HG02884 (cell line): ENCODE results near the gene CDC42EP2.

ENCODE experiments used
- ATAC-seq: cut with Tn5 transposase; IDR thresholded peaks from one replicate; pipeline ENCODE4 v1.9.1; 2021; ENCODE audit warnings: mild to moderate bottlenecking, moderate library complexity; ENCODE audit not compliant: unreplicated experiment

Gene CDC42EP2

GRCh38 chr11:65297026-65297672 is 17.5 kb upstream of the CDC42EP2 start:
- no peak for ATAC-seq

GRCh38 chr11:65298131-65298535 is 16.5 kb upstream of the CDC42EP2 start:
- ATAC-seq, result no peak

DNA sequence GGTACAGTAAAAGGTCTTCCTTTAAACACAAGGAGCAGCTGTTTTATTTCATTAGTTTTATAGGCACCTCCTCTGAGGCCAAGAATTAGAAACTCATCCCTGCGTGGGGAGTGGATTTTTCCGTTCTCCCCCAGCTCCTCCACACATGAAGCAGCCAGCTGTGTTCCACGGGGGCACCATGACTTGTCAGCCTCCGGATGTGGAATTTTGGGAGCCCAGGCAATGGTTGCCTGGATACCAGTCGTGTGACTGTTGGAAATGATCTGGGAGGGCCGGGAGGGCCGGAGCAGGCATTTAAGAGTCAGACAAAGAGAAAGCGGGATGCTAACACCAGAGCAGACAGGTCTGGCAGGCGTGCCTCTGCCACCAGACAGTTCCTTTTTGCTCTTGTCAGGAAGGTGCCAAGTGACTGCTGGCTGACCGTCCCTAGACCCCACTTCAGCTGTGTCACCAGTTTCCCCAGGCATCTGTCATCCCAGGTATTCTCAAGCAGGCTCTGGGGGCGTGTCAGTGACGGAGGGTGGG is 15.9 kb upstream of the CDC42EP2 start:
- ATAC-seq, result no peak

GRCh38 chr11:65300621-65301275 is 13.9 kb upstream of the CDC42EP2 start:
- ATAC-seq, result no peak

GRCh38 chr11:65301491-65302329 is 13.0 kb upstream of the CDC42EP2 start:
- ATAC-seq, result no peak

GRCh38 chr11:65303555-65303954 is 11.1 kb upstream of the CDC42EP2 start:
- no peak for ATAC-seq

DNA sequence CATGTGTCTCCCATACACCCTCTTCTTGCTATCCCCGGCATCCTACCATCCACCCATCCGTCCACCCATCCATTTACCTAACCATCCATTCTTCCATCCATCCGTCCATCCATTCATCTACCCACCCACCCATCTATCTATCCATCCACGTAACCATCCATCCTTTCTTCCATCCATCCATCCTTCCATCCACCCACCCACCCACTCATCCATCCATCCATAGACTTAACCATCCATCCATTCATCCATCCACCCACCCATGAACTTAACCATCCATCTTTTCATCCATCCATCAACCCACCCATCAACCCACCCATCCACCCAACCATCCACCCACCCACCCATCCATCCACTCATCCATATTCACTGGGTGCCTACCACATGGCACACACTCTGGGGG is 10.6 kb upstream of the CDC42EP2 start:
- ATAC-seq, result no peak

DNA sequence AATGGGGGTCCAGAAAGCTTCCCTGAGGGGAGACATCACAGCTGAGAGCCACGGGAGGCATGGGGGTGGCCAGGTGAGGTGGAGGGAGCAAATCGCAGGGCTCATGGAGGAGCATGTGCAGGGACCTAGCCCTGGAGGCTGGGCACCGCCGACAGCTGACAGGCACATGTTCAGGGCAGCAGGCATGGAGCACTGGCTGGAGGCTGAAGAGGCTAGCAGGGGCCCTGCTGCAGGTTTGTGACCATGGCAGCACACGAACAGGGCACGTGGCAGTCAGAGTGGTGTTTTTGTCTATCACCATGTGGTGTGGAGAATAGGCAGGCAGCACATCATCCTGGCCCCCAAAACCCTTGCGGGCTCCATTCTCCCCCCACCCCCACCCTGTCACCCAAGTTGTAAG is 10.1 kb upstream of the CDC42EP2 start:
- no peak for ATAC-seq

GRCh38 chr11:65305501-65306268 is 9.0 kb upstream of the CDC42EP2 start:
- ATAC-seq, result no peak

GRCh38 chr11:65307298-65308229 is 7.1 kb upstream of the CDC42EP2 start:
- ATAC-seq, result no peak

GRCh38 chr11:65308281-65308891 is 6.3 kb upstream of the CDC42EP2 start:
- no peak for ATAC-seq

- no peak for ATAC-seq
Measured at GRCh38 chr11:65309006-65309405, 5.7 kb upstream of the CDC42EP2 start.

GRCh38 chr11:65310215-65310614 is 4.5 kb upstream of the CDC42EP2 start:
- no peak for ATAC-seq

- ATAC-seq, result no peak
Measured at GRCh38 chr11:65310736-65311135, 3.9 kb upstream of the CDC42EP2 start.

- no peak for ATAC-seq
Measured at GRCh38 chr11:65311170-65311678, 3.4 kb upstream of the CDC42EP2 start.

- ATAC-seq, result no peak
Measured at GRCh38 chr11:65315204-65315865, 669 bp downstream of the CDC42EP2 start.

- ATAC-seq, result no peak
Measured at GRCh38 chr11:65315866-65316226, 1.2 kb downstream of the CDC42EP2 start.

DNA sequence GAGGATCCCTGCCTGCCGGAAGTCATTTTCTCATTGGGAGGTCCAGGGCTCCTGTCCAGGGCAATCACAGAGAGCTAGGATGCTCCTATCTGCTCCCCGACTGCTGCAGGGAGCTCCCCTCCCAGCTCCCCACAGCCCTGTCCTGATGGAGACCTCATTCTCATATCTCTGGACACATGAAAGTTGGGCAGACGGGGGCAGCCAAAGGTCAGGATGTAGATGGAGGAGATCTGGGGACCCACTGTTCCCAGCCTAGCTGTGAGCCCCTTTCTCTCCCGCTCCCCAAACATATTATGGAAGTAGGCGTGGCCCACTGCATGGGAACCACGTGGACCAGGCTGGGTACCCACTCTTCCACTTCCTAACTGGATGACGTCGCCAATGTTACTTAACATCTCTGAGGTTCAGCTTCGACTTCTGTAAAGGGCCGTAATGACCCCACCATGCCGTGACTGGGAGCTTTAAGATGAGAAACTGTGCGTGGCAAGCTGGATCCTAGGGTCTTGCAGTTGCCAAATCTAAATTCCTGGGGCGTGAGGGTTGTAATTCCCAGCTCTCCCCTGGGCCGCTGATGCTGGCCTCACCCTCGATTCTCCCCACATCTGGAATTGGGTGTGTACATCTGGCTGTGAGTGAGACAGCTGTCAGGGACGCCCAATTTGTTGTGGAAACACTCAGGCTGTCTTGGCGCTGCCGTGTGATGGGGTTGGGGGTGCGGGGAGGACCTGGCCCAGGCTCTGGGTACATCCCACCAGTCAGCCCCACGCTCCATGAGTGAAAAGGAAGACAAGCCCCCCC is 1.8 kb downstream of the CDC42EP2 start:
- no peak for ATAC-seq
